Colon (tissue), 2 donors: Measurements from ENCODE around the gene TBC1D14.
"Not testable (repeated sequence)": the region's sequence is repeated elsewhere in the genome, so short reads cannot be mapped to it uniquely, and the experiment has no call there.

Experiments
- FAIRE-seq: peaks from 2 replicates; lab custom pipeline; 2012; peaks lifted over from hg19 to GRCh38; lab: Jason Lieb, UNC
- donor health status: control.
- donor health status: control.

The TBC1D14 gene

GRCh38 chr4:7062816-7063215 is 153.2 kb downstream of the TBC1D14 start:
- no peak for FAIRE-seq

GRCh38 chr4:7063362-7063761 is 153.7 kb downstream of the TBC1D14 start:
- no peak for FAIRE-seq

- no peak for FAIRE-seq
Observed at GRCh38 chr4:7066006-7066405, 156.4 kb downstream of the TBC1D14 start.

GRCh38 chr4:7066493-7066892 is 156.9 kb downstream of the TBC1D14 start:
- FAIRE-seq = no peak

DNA sequence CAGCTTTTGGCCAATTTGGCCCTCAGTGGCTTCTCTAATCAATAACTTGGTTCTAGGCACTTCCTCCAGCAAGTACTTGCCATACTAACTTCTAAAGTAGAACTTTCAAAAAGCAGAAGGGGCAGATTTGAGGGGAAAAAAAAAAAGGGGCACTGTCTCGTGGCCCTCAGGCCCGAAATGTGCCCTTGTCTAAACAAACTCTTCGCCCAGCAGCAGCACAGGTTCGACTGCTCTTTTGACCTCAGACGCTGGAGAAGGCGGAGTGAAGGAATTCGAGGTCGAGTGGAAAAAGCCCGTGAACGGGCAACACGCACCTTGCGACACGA is 157.5 kb downstream of the TBC1D14 start:
- no peak for FAIRE-seq

GRCh38 chr4:7067452-7068278 is 158.0 kb downstream of the TBC1D14 start, which contains the start of gene GRPEL1:
Gene GRPEL1 (minus strand): TSS chr4:7068064. CDS start chr4:7068032, 32 bp downstream.
- peak; percentile 14 for FAIRE-seq

DNA sequence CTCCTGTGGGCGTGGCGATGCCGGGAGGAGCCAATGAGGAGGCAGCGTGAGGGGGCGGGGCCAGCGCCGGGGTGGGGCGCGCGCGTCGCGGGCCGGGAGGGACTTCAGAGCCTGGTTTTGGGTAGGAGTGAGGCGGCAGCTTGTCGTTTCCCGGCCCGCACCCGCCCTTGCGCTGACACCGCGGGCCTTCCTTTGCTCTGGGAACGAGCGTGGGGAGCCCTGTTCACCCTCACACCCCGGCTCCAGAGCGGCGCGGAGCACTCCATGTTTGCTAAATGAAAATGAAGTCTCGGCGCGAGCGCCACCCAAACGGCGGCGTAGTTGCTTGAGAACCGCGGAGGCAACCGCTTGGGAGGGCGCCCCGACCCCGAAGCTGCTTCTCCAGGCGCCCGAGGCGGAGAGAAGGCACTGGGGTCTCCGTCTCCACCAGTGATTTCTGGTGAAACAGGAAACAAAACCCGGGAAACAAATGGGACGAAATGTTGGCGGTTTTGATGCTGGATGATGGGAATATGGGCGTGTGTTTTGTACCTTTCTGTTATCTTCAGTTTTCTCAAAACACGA is 158.7 kb downstream of the TBC1D14 start:
- no peak for FAIRE-seq

DNA sequence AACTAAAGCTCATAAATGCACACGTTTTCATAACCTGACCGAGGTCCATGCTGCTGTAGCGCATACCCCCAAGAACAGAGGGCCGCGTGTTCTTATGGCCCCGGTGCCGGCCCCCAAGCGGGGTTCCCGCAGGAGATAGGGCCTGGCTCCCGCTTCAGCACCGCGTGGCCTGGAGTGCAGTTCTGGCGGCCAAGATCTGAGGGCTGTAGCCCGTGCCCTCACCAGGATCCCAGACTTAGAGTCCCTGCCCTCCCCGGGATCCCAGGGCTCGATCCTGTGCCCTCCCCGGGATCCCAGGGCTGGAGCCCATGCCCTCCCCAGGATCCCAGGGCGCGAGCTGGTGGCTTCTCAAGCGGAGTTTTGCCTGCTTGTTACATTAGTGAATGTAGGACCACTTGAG is 159.3 kb downstream of the TBC1D14 start:
- no peak for FAIRE-seq

- FAIRE-seq = no peak
Observed at GRCh38 chr4:7070729-7071511, 161.3 kb downstream of the TBC1D14 start.

DNA sequence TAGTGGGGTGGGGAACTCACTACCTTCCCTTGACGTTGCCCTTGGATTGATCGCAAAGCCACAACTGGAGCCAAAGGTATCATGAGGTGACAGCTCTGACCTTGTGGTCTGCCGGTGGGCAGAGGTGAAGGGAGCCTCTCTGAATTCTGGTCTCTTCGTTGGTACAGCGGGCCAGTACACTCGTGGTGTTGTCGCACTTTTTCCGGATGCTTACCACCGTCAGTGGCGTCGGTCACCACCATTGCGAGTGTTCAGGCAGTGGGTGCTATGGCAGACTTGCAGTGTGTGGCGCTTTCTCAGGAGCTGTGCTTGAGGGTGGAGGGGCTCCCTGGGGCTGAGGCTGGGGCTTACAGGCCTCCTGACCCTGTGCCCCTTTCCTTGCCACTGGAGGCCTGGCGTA is 163.4 kb downstream of the TBC1D14 start:
- FAIRE-seq = no peak

DNA sequence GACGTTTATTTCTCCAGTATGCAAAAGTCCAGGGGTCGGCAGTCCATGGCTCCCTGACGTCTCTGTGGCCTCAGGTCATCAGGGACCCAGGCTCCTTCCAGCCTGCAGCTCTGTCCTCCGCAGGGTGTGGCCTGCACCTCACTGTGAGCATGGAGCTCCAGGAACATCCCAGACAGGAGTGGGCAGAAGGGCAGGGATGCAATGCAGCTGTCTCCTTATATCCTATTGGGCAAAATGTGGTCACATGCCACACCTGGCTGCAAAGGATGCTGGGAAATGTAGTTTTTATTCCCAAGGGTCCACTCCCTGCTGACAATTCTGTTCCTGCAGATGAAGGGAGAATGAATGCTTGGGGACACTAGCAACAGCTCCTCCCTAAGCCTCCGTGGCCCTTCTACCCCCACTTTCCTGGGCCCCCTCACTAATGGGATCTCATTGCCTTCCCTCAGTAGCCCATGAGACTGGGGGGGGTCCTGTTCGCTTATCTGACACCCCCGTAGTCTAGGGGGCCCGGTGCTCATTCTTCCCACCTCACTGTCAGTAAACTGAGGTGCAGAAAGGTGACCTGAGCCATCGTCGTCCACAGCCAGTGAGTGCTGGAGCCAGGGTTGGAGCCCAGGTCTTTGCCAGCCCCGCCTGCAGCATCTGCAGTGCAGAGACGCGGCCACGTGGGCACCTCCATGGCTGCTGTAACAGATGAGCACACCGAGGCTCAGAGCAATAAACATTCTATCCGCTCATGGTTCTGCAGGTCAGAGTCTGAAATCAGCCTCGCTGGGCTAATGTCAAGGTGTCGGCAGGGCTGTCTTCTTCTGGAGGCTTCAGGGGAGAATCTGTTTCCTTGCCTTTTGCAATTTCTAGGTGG is 164.1 kb downstream of the TBC1D14 start:
- FAIRE-seq = no peak

- FAIRE-seq = no peak
Observed at GRCh38 chr4:7074426-7074825, 164.8 kb downstream of the TBC1D14 start.

- FAIRE-seq = no peak
Observed at GRCh38 chr4:7075962-7076695, 166.5 kb downstream of the TBC1D14 start.

DNA sequence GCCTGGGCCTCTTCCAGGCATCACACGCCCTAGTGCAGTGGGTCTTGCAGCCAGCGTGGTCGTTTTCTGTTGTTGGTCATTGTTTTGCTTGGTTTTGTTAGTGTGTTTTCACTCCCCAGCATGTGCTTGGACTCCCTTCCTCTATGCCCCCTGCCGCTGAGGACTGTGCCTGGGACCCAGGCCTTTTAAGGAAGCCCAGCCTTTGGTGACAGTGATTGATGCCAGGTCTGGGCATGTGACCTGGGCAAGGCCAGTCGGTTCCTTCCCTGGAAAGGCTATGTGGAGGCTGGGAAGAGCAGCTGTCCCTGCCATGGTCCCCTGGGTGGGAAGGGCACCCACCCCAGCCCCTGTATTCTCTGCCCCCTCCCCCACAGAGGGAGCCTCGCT is 167.1 kb downstream of the TBC1D14 start:
- FAIRE-seq = no peak

DNA sequence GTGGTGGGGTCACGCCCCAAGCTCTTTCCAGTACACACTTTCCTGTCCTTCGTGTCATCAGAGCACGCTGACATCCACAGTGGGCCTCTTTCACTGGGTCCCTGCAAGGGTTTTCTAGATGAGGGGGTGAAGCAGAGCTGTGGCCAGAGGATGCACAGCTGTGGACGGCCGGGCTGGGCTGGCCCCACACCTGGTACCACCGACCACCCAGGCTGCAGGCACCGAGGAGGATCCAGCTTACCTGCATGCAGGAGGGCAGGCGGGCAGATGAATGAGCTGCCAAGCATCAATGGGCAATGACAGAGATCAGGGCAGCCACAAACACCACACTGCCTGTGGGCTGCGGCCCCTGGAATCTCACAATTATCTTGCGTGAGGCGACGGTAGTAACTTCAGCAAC is 167.7 kb downstream of the TBC1D14 start:
- no peak for FAIRE-seq

- no peak for FAIRE-seq
Observed at GRCh38 chr4:7078025-7078424, 168.4 kb downstream of the TBC1D14 start.

- FAIRE-seq = not testable (repeated sequence)
Observed at GRCh38 chr4:7079483-7079882, 169.9 kb downstream of the TBC1D14 start.

DNA sequence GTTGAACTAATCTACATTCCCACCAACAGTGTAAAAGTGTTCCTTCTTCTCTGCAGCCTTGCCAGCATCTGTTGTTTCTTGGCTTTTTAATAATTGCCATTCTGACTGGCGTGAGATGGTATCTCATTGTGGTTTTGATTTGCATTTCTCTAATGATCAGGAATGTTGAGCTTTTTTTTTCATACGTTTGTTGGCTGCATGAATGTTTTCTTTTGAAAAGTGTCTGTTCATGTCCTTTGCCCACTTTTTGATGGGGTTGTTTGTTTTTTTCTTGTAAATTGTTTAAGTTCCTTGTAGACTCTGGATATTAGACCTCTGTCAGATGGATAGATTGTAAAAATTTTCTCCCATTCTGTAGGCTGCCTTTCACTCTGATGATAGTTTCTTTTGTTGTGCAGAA is 170.3 kb downstream of the TBC1D14 start:
- FAIRE-seq = not testable (repeated sequence)
